ENCODE data around the gene F8.

DNA sequence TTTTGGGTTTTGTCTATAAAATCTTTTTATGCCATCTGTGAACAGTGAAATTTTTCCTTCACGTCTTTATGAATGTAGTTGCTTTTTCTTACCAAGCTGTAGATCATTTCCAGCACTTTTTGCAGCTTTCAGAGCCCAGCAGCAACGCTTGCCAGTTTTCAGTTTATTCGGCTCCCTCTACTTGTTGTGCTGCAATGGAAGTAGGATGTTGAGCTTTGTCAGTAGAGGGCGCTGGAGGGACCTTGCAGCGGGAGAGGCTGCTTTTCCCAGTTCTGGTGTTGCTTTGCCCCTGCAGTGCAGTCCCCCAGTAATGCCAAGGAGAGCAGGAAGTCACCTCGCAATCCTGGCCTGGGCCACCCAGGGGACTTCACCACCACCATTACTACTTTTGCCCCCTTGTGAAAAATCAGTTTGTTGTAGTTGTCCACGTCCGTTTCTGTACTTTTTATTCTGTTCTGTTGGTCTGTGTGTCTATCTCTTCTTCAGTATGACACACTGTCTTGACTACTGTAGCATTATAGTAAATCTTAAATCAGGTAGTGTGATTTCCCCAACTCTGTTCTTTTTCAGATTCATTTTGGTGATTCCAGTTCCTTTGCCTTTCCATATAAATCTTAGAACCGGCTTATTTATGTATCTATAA lies 26.6 kb upstream of the F8 start:
- TF ChIP-seq POLR2AphosphoS5 (IDR thresholded peaks at IDR 0.05; ENCODE audit: control insufficient read depth, insufficient read depth, low read depth, low read length): no peak
- no peak for TF ChIP-seq TCF15 (CRISPR knock-in tag; IDR thresholded peaks at IDR 0.05)
- TF ChIP-seq MTA2 (IDR thresholded peaks at IDR 0.05; ENCODE audit: low read depth): no peak
- TF ChIP-seq NCOA6 (IDR thresholded peaks at IDR 0.05): no peak
- TF ChIP-seq, protein P1, sequence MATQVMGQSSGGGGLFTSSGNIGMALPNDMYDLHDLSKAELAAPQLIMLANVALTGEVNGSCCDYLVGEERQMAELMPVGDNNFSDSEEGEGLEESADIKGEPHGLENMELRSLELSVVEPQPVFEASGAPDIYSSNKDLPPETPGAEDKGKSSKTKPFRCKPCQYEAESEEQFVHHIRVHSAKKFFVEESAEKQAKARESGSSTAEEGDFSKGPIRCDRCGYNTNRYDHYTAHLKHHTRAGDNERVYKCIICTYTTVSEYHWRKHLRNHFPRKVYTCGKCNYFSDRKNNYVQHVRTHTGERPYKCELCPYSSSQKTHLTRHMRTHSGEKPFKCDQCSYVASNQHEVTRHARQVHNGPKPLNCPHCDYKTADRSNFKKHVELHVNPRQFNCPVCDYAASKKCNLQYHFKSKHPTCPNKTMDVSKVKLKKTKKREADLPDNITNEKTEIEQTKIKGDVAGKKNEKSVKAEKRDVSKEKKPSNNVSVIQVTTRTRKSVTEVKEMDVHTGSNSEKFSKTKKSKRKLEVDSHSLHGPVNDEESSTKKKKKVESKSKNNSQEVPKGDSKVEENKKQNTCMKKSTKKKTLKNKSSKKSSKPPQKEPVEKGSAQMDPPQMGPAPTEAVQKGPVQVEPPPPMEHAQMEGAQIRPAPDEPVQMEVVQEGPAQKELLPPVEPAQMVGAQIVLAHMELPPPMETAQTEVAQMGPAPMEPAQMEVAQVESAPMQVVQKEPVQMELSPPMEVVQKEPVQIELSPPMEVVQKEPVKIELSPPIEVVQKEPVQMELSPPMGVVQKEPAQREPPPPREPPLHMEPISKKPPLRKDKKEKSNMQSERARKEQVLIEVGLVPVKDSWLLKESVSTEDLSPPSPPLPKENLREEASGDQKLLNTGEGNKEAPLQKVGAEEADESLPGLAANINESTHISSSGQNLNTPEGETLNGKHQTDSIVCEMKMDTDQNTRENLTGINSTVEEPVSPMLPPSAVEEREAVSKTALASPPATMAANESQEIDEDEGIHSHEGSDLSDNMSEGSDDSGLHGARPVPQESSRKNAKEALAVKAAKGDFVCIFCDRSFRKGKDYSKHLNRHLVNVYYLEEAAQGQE (IDR thresholded peaks at IDR 0.05; ENCODE audit: borderline replicate concordance): no peak; the same call in 1 of the 2 replicates
- TF ChIP-seq, protein P1 (CRISPR knock-in tag; IDR thresholded peaks at IDR 0.05; ENCODE audit: low read depth): no peak

All from K562 (cell line).